ENCODE data around the gene DDB1.
"Not testable (repeated sequence)": the region's sequence is repeated elsewhere in the genome, so short reads cannot be mapped to it uniquely, and the experiment has no call there.

DNA sequence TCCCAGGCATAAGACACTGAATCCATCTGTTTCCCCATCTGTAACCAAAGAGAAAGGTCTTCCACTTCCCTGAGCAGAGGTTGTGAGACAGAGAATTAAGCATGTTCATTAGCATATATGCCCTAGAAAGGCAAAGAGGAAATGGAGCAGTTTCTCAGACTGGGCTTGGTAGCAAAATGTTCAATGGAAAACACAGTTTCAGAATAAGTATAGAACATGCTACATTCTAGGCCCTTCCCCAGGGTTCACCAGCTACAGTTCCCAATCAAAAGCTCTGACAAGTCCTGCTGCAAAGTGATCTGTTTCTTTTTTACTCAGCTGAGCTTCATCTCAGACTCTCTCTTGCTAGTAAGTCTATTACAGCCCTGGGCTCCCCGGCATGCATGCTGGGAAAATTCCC, 80.6 kb downstream of the DDB1 start:
- TF ChIP-seq, protein P1, sequence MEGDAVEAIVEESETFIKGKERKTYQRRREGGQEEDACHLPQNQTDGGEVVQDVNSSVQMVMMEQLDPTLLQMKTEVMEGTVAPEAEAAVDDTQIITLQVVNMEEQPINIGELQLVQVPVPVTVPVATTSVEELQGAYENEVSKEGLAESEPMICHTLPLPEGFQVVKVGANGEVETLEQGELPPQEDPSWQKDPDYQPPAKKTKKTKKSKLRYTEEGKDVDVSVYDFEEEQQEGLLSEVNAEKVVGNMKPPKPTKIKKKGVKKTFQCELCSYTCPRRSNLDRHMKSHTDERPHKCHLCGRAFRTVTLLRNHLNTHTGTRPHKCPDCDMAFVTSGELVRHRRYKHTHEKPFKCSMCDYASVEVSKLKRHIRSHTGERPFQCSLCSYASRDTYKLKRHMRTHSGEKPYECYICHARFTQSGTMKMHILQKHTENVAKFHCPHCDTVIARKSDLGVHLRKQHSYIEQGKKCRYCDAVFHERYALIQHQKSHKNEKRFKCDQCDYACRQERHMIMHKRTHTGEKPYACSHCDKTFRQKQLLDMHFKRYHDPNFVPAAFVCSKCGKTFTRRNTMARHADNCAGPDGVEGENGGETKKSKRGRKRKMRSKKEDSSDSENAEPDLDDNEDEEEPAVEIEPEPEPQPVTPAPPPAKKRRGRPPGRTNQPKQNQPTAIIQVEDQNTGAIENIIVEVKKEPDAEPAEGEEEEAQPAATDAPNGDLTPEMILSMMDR (IDR thresholded peaks at IDR 0.05) = not testable (repeated sequence)
- TF ChIP-seq POLR2AphosphoS5, POLR2A (IDR thresholded peaks at IDR 0.05): not testable (repeated sequence)

Measured in breast epithelium (tissue), 3 donors.